Thymus (tissue), 11 donors: ENCODE results near the gene VWA3B. TPM values are rescaled to one million over a fixed set of nuclear protein-coding genes. Genes with fewer than 3 reads are reported as not detected.
A peak's percentile ranks its signal among the peaks of the same experiment; 100 is the strongest.

Experiments
- DNase-seq, 9 donors: peaks; one replicate each; pipeline ENCODE4 v3.0.0-alpha.2; 2013; ENCODE audit warnings: low spot score in 9 of 9, low read depth in 6 of 9, missing footprints in 1 of 9
- H3K27ac ChIP-seq, 2 donors: one replicate each; pipeline ENCODE4 v1.5.1; 2013; ENCODE audit warnings: control low read depth in 1 of 2, low read depth in 1 of 2, low read length in 1 of 2, mild to moderate bottlenecking in 1 of 2, moderate library complexity in 1 of 2
- H3K27me3 ChIP-seq, 2 donors: one replicate each; pipeline ENCODE4 v1.5.1; 2013; ENCODE audit warnings: low read length in 1 of 2; ENCODE audit not compliant: control insufficient read depth in 2 of 2, insufficient read depth in 1 of 2
- H3K36me3 ChIP-seq, 2 donors: one replicate each; pipeline ENCODE4 v1.5.1; 2013; ENCODE audit warnings: low read length in 1 of 2, mild to moderate bottlenecking in 1 of 2, moderate library complexity in 1 of 2; ENCODE audit not compliant: control insufficient read depth in 2 of 2, insufficient read depth in 2 of 2
- H3K4me1 ChIP-seq, 2 donors: one replicate each; pipeline ENCODE4 v1.5.1; 2013; ENCODE audit warnings: low read length in 2 of 2; ENCODE audit not compliant: control insufficient read depth in 2 of 2, insufficient read depth in 2 of 2
- H3K4me3 ChIP-seq, 2 donors: one replicate each; pipeline ENCODE4 v1.5.1; 2013; ENCODE audit warnings: low read length in 2 of 2, control low read depth in 1 of 2, mild to moderate bottlenecking in 1 of 2
- H3K9me3 ChIP-seq, 2 donors: one replicate each; pipeline ENCODE4 v1.5.1; 2013; ENCODE audit warnings: low read length in 1 of 2, mild to moderate bottlenecking in 1 of 2; ENCODE audit not compliant: control insufficient read depth in 2 of 2, insufficient read depth in 1 of 2
- WGBS: extraction: QIAGEN DNeasy Blood & Tissue Kit; methylation state at CpG from one replicate; pipeline ENCODE4 v1.1.7; 2013; 5-methylcytosine and 5-hydroxymethylcytosine counted together
- polyA plus RNA-seq: library from polyadenylated mRNA; stranded (reverse); fragments of 200-250 nt; gene quantifications from one replicate; pipeline ENCODE4 v1.2.3, GENCODE V29; 2013
- total RNA-seq: library from RNA; stranded (reverse); fragments of 120-200 nt; gene quantifications from one replicate; pipeline ENCODE4 v1.2.4, GENCODE V29; 2013
- donor health status: healthy.

Gene VWA3B
- total and polyA plus RNA-seq, 2 donors = 0.30 to 3.2 TPM

GRCh38 chr2:98084869-98085238 lies 2.1 kb upstream of the VWA3B start:
- no peaks in the 10 kb centered on the region for H3K36me3 ChIP-seq
- 96% methylated on average over 3 of the region's 3 CpGs for WGBS
- H3K9me3 ChIP-seq = peaks cover 0 to 5% of the 10 kb centered on the region in 2 donors
- H3K4me1 ChIP-seq = peaks cover 9 to 25% of the 10 kb centered on the region in 2 donors
- peaks cover 5 to 27% of the 10 kb centered on the region in 2 donors for H3K27me3 ChIP-seq
- H3K4me3 ChIP-seq = no peak overlapping the region
- no peak for DNase-seq
- H3K27ac ChIP-seq = no peak overlapping the region

- 95% methylated on average over 5 of the region's 5 CpGs for WGBS
- H3K9me3 ChIP-seq = peaks cover 0 to 5% of the 10 kb centered on the region in 2 donors
- no peak overlapping the region for H3K4me3 ChIP-seq
- H3K27ac ChIP-seq = no peak overlapping the region
- no peaks in the 10 kb centered on the region for H3K36me3 ChIP-seq
- no peak for DNase-seq
- H3K27me3 ChIP-seq = peaks cover 5 to 27% of the 10 kb centered on the region in 2 donors
- peaks cover 9 to 25% of the 10 kb centered on the region in 2 donors for H3K4me1 ChIP-seq
Observed at GRCh38 chr2:98085649-98086048, 1.3 kb upstream of the VWA3B start.

GRCh38 chr2:98087447-98088020 lies 567 bp downstream of the VWA3B start:
- peaks cover 0 to 5% of the 10 kb centered on the region in 2 donors for H3K9me3 ChIP-seq
- no peaks in the 10 kb centered on the region for H3K36me3 ChIP-seq
- peaks cover 5 to 27% of the 10 kb centered on the region in 2 donors for H3K27me3 ChIP-seq
- peaks cover 9 to 17% of the 10 kb centered on the region in 2 donors for H3K4me1 ChIP-seq
- H3K4me3 ChIP-seq = peak overlapping the region; percentile 34 to 37
- H3K27ac ChIP-seq = no peak overlapping the region
- no peak for DNase-seq
- 84% methylated on average over 13 of the region's 13 CpGs for WGBS

- Histone ChIP-seq H3K27ac (no peak overlapping the region), H3K9me3 (peaks cover 0 to 5% of the 10 kb centered on the region in 2 donors), H3K4me1 (peaks cover 9 to 18% of the 10 kb centered on the region in 2 donors), H3K36me3 (no peaks in the 10 kb centered on the region), H3K27me3 (peaks cover 5 to 27% of the 10 kb centered on the region in 2 donors), H3K4me3 (no peak overlapping the region)
- no peak for DNase-seq
- WGBS = 83% methylated on average over 5 of the region's 5 CpGs
Observed at GRCh38 chr2:98088261-98088660, 1.3 kb downstream of the VWA3B start.

GRCh38 chr2:98089941-98090340 lies 3.0 kb downstream of the VWA3B start:
- peaks cover 9 to 19% of the 10 kb centered on the region in 2 donors for H3K4me1 ChIP-seq

GRCh38 chr2:98090951-98091350 lies 4.0 kb downstream of the VWA3B start:
- WGBS = 95% methylated on average over 8 of the region's 8 CpGs
- no peak for DNase-seq
- H3K27ac ChIP-seq = no peak overlapping the region
- H3K36me3 ChIP-seq = no peaks in the 10 kb centered on the region
- no peak overlapping the region for H3K4me3 ChIP-seq
- H3K27me3 ChIP-seq = peaks cover 5 to 23% of the 10 kb centered on the region in 2 donors
- H3K4me1 ChIP-seq = peaks cover 9 to 19% of the 10 kb centered on the region in 2 donors
- H3K9me3 ChIP-seq = peaks cover 0 to 5% of the 10 kb centered on the region in 2 donors

More at GRCh38 chr2:98089941-98090340, 3.0 kb downstream of the VWA3B start:
- Histone ChIP-seq H3K27me3 (peaks cover 5 to 27% of the 10 kb centered on the region in 2 donors), H3K27ac (no peak overlapping the region), H3K36me3 (no peaks in the 10 kb centered on the region), H3K9me3 (peaks cover 0 to 5% of the 10 kb centered on the region in 2 donors), H3K4me3 (no peak overlapping the region)
- DNase-seq = no peak

GRCh38 chr2:98091738-98092137 lies 4.8 kb downstream of the VWA3B start:
- Histone ChIP-seq H3K36me3 (no peaks in the 10 kb centered on the region), H3K4me1 (peaks cover 6 to 14% of the 10 kb centered on the region in 2 donors), H3K9me3 (peaks cover 0 to 5% of the 10 kb centered on the region in 2 donors), H3K4me3 (no peak overlapping the region), H3K27me3 (peaks cover 5 to 17% of the 10 kb centered on the region in 2 donors), H3K27ac (no peak overlapping the region)
- no peak for DNase-seq
- 90% methylated on average over 1 of the region's 1 CpG for WGBS

GRCh38 chr2:98093146-98093545 lies 6.2 kb downstream of the VWA3B start:
- 81% methylated on average over 3 of the region's 3 CpGs for WGBS
- no peaks in the 10 kb centered on the region for H3K9me3 ChIP-seq
- no peak overlapping the region for H3K4me3 ChIP-seq
- peaks cover 0 to 6% of the 10 kb centered on the region in 2 donors for H3K27me3 ChIP-seq
- peaks cover 0 to 5% of the 10 kb centered on the region in 2 donors for H3K4me1 ChIP-seq
- H3K27ac ChIP-seq = no peak overlapping the region
- H3K36me3 ChIP-seq = no peaks in the 10 kb centered on the region
- no peak for DNase-seq

GRCh38 chr2:98093611-98094010 lies 6.6 kb downstream of the VWA3B start:
- DNase-seq = no peak
- Histone ChIP-seq H3K4me1 (peaks cover 0 to 5% of the 10 kb centered on the region in 2 donors), H3K27me3 (peaks cover 0 to 4% of the 10 kb centered on the region in 2 donors), H3K36me3 (no peaks in the 10 kb centered on the region), H3K27ac (no peak overlapping the region), H3K4me3 (no peak overlapping the region), H3K9me3 (no peaks in the 10 kb centered on the region)
- WGBS = 84% methylated on average over 5 of the region's 5 CpGs
